IPS-11a (cell line): ENCODE measurements around the gene POR.
"Not testable (repeated sequence)": the region's sequence is repeated elsewhere in the genome, so short reads cannot be mapped to it uniquely, and the experiment has no call there.

Source experiments
- H3K4me3 ChIP-seq: one replicate; pipeline ENCODE4 v1.5.1; 2013; ENCODE audit warnings: low read depth, low read length, control low read depth

POR gene

DNA sequence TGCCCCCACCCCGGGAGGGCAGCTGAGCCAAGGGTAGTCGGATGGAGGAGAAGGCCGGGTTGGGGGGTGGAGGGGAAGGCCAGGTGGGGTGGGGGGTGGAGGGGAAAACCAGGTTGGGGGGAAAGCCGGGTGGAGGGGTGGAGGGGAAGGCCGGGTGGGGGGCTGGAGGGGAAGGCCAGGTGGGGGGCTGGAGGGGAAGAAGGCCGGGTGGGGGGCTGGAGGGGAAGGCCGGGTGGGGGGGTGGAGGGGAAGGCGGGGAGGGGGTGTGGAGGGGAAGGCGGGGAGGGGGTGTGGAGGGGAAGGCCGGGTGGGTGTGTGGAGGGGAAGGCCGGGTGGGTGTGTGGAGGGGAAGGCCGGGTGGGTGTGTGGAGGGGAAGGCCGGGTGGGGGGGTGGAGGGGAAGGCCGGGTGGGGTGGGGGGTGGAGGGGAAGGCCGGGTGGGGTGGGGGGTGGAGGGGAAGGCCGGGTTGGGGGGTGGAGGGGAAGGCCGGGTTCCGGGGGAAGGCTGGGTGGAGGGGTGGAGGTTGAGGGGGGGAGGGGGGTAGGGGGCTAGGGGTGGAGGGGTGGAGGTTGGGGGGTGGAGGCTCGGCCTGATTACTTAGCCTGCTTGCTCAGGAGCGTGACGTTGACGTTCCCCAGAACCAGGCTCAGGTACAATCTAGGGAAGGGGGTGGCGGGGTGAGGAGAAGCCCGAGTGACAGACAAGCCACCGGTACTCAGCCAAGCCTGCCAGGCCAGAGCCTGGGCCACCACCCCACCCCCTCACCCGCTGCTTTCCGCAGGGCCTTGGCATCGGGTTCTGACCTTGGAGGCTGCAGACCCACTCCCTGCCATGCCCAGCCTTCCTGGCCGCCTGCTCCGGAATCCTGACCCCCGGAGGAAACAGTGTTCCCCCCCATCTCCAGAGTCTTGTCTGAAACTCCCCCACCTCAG is 73.9 kb downstream of the POR start:
- H3K4me3 ChIP-seq = no peak overlapping the region

DNA sequence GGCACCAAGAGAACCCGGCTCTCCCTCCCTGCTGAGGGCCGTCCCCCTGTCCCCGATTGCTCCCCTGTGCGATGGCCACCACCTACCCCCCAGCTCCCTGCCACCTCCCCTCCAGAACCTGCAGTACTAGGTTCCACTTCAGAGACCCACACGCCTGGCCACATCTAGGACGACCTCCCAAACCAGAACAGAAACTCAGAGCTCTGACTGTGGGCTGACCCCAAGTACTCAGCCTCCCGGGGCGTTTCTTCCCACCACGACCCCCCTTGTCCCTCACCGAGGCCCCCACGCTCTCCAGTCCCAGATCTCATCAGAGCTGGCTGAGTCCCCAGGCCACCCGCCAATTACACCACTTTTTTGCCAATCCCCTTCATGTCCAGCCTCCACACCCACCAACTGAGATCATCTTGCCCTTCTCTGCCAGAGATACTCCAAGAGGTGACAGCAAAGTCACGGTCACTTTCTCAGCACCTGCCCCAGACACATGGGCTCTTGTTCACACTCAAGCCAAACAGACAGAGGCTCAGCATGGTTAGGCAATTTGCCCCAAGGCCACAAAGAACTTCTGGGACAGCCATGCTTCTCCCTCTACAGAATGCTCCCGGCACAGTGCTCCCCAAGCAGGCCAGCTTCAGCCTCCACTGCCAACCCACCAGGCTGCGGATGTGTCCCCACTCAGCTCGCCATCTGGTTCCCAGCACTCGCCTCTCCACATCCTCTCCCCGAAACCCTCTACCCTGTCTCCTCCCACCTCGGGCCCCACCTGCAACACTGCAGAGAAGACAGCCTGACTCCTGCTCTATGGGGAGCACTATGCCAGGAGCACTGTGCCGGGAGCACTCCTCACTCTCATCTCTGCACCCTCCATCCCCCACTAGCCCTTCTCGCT is 74.8 kb downstream of the POR start:
- no peak overlapping the region for H3K4me3 ChIP-seq

DNA sequence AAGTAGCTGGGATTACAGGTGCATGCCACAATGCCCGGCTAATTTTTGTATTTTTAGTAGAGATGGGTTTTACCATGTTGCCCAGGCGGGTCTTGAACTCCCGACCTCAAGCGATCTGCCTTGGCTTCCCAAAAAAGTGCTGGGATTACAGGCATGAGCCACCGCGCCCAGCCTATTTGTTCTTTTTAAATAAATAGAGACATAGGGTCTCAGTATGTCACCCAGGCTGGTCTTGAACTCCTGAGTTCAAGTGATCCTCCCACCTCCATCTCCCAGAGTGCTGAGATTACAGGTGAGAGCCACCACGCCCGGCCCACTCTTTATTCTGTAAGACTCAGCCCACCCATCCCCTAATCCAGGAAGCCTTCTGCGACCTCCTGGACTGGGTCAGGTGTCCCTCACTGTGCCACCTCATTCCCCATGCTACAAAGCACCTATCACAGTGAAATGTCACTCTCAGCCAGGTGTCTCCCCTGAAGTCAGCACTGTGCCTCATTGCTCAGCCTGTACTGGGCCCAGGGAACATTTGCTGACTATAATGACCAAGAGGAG is 76.7 kb downstream of the POR start:
- H3K4me3 ChIP-seq = no peak overlapping the region

DNA sequence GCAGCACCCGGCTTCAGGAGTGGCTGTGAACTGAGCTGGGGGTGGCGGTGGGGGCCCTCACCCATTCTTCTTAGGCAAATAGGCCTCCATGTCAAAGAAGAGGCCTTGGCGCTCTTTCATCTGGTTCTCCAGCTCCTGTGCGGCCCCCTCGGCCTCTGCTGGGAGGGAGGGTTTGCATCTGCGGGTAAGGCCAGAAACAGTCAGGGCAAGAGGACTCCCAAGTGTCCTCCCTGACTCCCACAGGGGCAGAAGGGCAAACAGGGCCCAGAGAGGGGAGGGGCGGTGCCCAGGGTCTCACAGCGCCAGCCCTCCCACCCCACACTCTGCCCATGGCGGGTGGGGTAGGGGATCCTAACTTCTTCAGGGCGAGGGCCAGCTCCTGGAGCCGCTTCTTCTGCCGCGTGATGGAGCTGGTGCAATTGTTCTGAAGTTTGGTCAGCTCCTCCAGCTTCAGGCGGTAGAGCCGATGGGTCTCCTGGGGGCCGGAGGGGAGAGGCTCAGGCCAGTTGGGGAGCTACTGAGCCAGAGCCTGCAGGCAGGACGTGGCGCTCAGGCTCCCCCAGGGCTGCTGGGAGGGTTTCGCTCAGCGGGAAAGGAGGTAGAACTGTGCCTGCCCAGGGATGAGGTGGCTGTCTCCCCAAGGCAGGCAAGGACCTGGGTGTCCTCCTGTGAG is 77.3 kb downstream of the POR start:
- no peak overlapping the region for H3K4me3 ChIP-seq

DNA sequence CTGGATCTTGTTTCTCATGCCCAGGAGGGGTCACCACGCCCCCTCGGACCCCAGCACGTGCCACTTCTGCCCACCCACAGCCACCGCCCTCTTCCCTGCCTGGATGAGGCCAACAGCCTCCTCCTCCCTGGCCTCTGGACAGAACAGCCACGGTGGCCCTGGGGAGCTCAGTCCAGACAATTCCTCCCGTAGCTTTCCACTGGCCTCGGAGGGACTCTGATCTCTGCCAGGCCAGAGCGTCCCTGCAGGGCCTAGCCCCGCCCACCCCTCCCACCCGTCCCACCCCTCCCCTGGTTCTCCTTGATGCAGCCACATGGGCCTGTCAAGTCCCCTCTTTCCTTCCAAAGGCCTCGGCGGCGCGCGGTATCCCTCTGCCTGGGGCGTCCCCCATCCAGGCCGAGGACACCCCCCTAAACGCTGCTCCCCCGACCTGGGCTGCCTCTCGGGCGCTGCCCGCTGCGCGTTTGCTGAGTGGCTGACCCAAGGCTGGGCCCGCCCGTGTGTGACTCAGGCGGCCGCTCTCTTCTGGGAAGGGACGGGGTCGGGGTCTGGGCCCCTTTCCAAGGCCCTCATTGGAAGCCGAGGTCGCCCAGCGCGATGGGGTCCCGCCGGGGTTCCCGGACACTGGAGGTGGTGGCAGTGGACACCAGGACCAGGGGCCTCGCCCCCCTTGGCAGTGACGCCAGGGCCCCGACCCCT is 78.9 kb downstream of the POR start:
- peak overlapping the region; percentile 66 for H3K4me3 ChIP-seq

DNA sequence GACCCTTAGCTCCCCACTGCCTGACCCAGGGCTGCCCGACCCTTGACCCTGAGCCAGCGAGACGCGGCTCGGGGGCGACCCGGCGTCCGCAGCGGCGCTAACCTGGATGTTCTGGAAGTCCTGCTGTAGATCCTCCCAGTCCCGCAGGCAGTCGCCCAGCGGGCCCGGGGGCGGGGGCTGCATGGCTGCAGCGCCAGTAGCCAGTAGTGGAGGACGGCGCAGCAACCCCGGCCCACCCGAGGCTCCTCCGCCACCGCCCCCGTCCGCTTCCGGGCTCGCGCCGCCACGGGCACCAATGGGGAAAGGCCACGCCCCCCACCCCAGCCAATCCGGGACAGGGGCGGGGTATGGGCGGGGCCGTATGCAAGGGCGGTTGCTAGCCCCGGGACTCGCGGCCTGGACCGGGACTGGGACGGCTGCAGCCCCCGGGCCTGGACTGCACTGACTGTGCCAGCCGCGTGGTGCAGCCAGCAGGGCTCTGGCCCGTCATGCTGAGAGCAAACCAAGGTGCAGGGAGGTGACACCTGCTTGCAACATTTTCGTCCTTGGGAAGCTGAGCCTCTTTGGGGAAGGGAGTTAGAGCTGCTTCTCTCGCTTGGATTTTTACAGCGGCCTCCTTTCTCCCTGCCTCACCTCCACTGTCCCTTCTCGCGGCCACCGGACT is 79.6 kb downstream of the POR start, which contains the start of gene TMEM120A:
TMEM120A (minus strand) TSS at position 208 of the 664 bp plus-strand sequence; CDS start at position 183, 25 bp downstream.
- peak within 1 kb of the TSS; percentile 66 for H3K4me3 ChIP-seq

DNA sequence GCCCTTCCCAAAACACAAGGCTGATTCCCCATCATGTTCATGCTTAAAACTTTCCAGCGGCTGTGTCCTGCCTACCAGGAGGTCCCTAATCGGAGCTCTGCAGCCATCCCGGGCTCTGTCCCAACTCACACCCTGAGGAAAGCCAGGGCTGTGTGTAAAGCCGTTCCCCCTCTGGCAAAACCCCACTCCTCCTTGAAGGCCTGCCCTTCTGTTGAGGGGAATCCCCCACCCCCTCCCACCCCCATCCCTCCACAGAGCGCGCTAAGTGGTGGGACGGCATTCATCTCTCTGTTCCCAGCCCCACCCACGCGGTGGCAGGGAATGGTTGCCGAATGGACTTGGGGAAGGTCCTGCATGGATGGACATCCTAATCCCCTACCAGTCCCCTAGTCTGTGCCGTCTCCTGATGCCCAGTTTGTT is 80.1 kb downstream of the POR start:
- H3K4me3 ChIP-seq = peak overlapping the region; percentile 30

DNA sequence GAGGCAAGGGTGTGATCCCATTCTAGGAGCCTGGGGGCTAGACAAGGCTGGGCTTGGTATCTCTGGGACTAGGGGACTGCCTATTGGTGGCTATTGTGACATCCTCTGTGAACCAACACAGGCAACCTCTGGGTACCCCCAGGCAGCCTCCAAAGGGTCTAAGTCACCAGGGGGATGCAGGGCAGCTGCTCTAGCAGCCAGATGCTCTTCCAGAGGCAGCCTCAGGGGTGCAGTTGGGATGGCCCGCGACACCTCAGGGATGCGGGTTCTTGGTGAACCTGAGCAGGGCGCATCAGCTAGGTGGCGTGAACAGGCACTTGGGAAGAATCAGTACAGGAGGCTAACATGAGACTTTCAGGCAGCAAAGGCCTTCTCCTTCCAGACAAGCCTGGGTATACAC is 81.0 kb downstream of the POR start:
- no peak overlapping the region for H3K4me3 ChIP-seq

DNA sequence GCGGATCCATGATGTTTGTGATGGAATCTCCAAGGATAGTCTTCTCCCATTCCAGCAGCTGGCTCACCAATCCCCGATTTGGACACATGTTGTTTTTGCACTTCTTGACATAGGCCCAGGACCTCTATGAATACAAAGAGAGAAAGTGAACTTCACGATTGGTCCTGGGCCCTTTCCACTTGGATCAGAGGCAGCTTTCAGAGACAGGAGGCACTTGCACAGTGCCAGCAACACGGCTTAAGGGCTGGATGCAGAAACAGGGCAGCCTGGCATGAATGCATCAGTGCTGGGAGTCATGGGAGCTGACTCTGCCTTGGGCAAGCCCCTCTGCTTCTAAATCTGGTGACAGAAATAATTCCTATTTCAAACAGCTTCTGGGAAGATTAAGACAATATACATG is 81.5 kb downstream of the POR start:
- H3K4me3 ChIP-seq = no peak overlapping the region

DNA sequence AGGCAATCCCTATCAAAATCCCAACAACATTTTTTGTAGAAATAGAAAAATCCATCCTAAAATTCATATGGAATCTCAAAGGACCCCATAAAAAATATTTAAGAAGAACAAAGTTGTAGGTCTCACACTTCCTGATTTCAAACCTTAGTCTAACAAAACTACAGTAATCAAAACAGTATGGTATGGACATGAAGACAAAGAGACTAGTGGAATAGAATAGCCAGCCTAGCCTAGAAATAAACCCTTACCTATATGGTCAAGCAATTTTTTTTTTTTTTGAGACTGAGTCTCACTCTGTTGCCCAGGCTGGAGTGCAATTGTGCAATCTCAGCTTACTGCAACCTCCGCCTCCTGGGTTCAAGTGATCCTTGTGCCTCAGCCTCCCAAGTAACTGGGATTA is 83.1 kb downstream of the POR start:
- H3K4me3 ChIP-seq = no peak overlapping the region

DNA sequence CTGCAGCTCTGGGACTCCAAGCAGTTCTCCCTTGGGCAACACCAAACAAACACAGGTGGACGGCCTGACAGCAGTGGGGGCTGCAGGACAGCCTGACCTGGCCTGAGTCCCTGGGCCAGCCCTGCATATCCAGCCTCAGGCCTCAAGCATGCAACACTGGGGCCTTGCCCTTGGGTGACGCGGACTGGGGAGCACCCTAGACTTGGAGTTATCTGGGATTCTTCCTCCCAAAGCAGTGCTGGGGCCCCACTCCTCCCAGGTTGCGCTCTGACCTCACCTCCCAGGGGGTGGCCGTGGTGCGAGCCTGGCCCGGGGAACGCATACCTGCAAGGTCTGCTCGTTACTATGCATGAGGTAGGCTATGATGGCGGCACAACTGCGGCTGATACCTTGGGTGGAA is 85.6 kb downstream of the POR start:
- H3K4me3 ChIP-seq = no peak overlapping the region

DNA sequence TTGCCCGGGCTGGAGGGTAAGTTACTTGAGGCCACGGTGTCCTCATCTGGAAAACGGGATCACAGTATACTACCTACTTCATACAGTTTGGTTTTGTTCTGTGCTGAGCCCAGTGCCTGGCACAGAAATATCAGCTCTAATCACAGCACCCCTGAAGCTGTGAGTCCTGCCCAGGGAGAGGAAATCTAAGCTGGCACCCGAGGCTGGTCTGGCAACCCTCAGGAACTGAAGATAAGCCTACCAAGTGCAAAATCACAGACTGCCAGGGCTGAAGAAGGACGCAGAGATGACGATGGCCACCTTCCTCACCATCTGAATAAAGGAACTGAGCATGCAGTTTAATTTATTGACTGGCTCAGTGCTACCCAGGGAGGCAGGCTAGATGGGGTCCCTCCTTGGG is 87.2 kb downstream of the POR start:
- H3K4me3 ChIP-seq = no peak overlapping the region

DNA sequence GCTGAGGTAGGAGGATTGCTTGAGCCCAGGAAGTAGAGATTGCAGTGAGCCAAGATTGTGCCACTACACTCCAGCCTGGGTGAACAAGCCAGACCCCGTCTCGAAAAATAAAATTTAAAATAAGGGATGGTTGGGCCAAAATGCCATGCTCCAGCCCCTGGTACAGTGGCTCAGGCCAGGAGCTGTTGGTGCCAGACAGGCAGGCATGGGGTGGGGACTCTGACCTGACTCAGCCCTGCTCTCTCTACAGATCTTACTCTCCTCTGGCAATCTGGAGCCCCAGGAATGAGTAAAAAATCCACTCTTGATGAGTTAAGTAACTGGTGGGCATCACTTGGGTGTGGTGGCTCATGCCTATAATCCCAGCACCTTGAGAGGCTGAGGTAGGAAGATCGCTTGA is 87.9 kb downstream of the POR start:
- no peak overlapping the region for H3K4me3 ChIP-seq

DNA sequence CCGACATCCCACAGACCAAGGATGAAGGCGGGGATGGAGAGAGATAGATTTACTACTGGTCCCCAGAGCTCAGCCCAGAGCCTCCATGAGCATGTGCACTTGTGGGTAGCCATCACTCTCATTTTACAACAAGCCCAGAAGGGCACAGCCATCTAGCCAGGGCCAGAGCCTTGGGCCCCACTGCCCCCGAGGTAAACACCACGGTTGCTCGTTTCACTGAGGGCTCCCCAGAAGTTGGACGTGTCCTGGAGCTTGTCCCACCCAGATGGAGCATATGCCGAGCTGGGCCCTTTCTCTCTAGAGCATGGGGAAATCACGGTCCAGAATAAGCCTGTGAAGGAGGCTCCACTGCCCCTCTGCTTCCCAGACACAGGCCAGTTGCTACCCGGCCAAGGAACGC is 88.4 kb downstream of the POR start:
- no peak overlapping the region for H3K4me3 ChIP-seq

DNA sequence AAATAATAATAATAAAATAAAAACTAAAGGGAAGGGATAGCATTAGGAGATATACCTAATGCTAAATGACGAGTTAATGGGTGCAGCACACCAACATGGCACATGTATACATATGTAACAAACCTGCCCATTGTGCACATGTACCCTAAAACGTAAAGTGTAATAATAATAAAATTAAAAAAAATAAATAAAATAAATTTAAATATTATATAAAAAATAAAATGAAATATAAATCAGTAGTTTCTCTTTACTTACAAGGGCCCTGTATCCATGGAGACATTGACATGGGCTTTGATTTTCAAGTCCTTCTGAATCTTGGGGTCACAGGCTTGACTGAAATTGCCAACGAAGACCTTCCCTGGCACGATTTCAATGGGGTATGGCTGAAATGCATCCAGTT is 90.0 kb downstream of the POR start:
- H3K4me3 ChIP-seq = not testable (repeated sequence)

DNA sequence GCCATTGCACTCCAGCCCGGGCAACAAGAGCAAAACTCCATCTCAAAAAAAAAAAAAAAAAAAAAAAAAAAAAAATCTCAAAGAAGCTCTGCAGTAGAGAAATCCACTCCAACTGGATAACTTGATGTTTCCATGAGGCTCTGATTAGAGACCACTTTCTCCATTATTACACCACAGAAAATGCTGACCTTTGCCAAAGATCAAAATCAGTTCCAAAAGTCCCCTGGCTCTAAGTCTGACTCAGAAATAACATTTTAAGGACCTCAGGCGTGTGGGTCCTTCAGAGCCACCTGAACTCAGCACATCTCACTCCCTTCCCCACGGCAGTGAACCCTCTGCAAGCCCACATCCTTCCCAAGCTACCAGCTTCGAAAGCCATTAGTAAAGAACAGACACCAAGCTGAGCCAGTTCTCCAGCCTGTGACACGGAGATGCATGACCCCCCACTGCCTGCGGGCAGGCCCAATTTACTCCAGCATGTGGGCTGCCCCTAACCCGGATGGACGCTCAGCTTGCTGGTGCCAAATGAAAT is 93.3 kb downstream of the POR start:
- H3K4me3 ChIP-seq = no peak overlapping the region

DNA sequence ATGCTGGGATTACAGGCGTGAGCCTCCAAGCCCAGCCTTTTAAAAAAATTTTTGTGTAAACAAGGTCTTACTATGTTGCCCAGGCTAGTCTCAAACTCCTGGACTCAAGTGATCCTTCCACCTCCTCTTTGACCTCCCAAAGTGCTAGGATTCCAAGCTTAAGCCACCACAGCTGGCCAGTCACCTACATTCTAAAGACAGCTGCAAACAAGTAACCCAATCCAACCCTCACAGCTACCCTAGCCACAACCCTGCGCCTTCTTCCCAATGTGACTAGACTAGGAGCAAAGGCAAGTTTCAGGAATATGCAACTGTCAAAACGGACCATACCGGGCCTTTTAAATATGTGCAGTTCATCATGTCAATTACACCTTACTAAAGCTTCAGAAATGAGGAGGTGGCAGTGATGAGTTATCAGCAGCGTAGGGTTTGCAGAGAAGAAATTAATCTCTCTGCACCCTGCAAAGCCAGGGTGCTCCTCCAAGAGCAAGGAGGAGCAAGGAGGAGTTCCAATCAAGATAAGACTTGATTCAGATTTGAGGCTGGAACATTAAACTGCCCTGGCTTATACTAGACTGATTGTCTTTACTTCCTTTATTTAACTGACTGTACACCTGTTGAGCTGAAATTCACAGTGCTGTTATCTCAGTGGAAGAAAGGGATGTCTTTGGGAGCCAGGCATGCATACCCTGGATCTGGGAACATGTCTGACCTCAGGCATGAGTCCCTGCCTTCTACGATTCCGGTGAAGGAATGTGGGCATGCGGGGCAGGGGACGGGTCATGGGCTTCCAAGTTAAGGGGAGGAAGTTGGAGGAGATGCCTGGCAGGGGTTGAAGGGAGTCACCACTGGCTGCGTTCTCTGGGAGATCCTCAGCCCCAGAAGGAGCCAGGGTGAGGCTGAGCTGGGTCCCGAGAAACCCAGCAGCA is 95.0 kb downstream of the POR start:
- no peak overlapping the region for H3K4me3 ChIP-seq

DNA sequence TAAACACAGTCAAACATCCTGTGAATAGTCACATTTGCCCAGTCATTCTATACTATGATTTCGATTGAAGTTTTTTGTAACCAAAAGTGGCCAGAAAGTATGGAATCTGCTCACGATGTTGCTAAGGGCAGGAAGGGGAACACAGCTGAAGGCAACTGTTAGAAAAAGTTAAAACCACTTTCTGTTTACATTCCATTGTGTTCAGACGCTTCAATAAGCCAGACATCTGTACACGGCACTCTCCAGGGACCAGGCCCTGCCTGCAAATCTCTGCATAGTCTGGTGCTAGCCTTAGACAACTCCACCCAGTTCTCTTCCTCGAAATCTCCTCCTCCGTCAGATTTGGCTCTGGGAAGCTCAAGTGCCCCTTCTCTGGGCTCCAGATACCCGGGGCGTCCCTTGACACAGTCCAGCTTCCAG is 96.5 kb downstream of the POR start:
- no peak overlapping the region for H3K4me3 ChIP-seq
